ENCODE results near the gene WDR19.

WDR19 gene

DNA sequence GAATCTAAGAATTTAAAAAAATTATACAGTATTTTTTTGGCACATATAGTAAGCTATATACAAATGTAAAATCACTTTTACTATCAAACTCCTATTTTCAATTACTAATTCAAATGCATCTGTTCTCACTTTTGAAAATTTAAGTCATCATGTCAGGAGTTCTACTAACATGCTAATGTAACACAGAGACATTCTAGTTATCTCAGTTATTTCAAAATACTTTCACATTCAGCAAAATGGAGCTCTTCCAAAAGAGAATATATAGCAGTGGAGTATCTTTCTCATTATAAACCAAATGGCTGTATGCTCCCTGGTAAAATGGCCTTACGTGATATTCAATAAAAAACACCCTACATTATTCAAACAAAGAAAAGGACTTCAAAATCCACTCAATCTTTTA lies 141.5 kb downstream of the WDR19 start:
- H3F3A ChIP-seq (ENCODE audit: insufficient read depth, low read length) = no peaks in the 10 kb centered on the region
- no peak overlapping the region for H3K9ac ChIP-seq (ENCODE audit: low read length)
- H3K27ac ChIP-seq (ENCODE audit: low read depth, low read length, poor library complexity, severe bottlenecking) = no peak overlapping the region
- no peaks in the 10 kb centered on the region for H3K27me3 ChIP-seq (ENCODE audit: insufficient read depth, low read length)
- no peaks in the 10 kb centered on the region for H4K20me1 ChIP-seq (ENCODE audit: insufficient read depth, low read length)
- H3K4me3 ChIP-seq (ENCODE audit: low read depth, low read length, poor library complexity, severe bottlenecking) = no peak overlapping the region
- no peak overlapping the region for H2AFZ ChIP-seq (ENCODE audit: low read length)
- peaks cover 5% of the 10 kb centered on the region; the same call in 1 of the 2 replicates for H3K79me2 ChIP-seq (ENCODE audit: insufficient read depth, low read length)
- TF ChIP-seq, protein P1, sequence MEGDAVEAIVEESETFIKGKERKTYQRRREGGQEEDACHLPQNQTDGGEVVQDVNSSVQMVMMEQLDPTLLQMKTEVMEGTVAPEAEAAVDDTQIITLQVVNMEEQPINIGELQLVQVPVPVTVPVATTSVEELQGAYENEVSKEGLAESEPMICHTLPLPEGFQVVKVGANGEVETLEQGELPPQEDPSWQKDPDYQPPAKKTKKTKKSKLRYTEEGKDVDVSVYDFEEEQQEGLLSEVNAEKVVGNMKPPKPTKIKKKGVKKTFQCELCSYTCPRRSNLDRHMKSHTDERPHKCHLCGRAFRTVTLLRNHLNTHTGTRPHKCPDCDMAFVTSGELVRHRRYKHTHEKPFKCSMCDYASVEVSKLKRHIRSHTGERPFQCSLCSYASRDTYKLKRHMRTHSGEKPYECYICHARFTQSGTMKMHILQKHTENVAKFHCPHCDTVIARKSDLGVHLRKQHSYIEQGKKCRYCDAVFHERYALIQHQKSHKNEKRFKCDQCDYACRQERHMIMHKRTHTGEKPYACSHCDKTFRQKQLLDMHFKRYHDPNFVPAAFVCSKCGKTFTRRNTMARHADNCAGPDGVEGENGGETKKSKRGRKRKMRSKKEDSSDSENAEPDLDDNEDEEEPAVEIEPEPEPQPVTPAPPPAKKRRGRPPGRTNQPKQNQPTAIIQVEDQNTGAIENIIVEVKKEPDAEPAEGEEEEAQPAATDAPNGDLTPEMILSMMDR (IDR thresholded peaks at IDR 0.05; ENCODE audit: low read length) = no peak
- no peak for TF ChIP-seq EZH2 (IDR thresholded peaks at IDR 0.05; ENCODE audit: borderline replicate concordance, low read length)
- no peaks in the 10 kb centered on the region for H3K4me1 ChIP-seq (ENCODE audit: insufficient read depth, low read length, severe bottlenecking)
- H3K9me2 ChIP-seq (ENCODE audit: low read depth, low read length) = no peaks in the 10 kb centered on the region
- no peak overlapping the region for H3K4me2 ChIP-seq (ENCODE audit: low read length)
- peaks cover 96% of the 10 kb centered on the region for H3K36me3 ChIP-seq (ENCODE audit: insufficient read depth, low read length)
- H3K9me3 ChIP-seq (ENCODE audit: low read length) = no peaks in the 10 kb centered on the region

DNA sequence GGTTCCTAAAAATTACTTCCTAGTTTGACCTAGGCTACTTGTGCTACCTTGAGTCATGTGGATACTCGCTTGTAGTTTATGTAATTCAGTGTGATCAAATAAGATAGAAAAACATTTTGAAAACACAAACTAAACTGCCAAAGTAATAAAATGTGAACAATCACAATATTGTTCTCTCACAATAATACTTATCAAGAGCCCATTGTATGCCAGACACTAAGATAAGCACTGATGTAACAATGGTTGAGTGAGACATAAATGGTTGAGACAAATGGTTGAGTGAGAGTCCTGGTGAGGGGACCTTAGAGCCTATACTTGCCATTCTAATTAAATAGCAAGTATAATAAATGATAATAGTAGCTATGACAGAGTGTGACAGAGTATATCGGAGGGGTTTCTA lies 142.1 kb downstream of the WDR19 start:
- H3K36me3 ChIP-seq (ENCODE audit: insufficient read depth, low read length) = peaks cover 90% of the 10 kb centered on the region
- H3K4me1 ChIP-seq (ENCODE audit: insufficient read depth, low read length, severe bottlenecking) = no peaks in the 10 kb centered on the region
- no peaks in the 10 kb centered on the region for H3K9me2 ChIP-seq (ENCODE audit: low read depth, low read length)
- H3K27ac ChIP-seq (ENCODE audit: low read depth, low read length, poor library complexity, severe bottlenecking) = no peak overlapping the region
- no peaks in the 10 kb centered on the region for H3K9me3 ChIP-seq (ENCODE audit: low read length)
- H3K4me2 ChIP-seq (ENCODE audit: low read length) = no peak overlapping the region
- H3K9ac ChIP-seq (ENCODE audit: low read length) = no peak overlapping the region
- no peak for TF ChIP-seq EZH2 (IDR thresholded peaks at IDR 0.05; ENCODE audit: borderline replicate concordance, low read length)
- TF ChIP-seq, protein P1 (IDR thresholded peaks at IDR 0.05; ENCODE audit: low read length) = no peak
- no peaks in the 10 kb centered on the region for H3K27me3 ChIP-seq (ENCODE audit: insufficient read depth, low read length)
- no peak overlapping the region for H3K4me3 ChIP-seq (ENCODE audit: low read depth, low read length, poor library complexity, severe bottlenecking)
- no peaks in the 10 kb centered on the region for H4K20me1 ChIP-seq (ENCODE audit: insufficient read depth, low read length)
- H3F3A ChIP-seq (ENCODE audit: insufficient read depth, low read length) = no peaks in the 10 kb centered on the region
- peaks cover 8% of the 10 kb centered on the region; the same call in 1 of the 2 replicates for H3K79me2 ChIP-seq (ENCODE audit: insufficient read depth, low read length)
- H2AFZ ChIP-seq (ENCODE audit: low read length) = no peak overlapping the region

DNA sequence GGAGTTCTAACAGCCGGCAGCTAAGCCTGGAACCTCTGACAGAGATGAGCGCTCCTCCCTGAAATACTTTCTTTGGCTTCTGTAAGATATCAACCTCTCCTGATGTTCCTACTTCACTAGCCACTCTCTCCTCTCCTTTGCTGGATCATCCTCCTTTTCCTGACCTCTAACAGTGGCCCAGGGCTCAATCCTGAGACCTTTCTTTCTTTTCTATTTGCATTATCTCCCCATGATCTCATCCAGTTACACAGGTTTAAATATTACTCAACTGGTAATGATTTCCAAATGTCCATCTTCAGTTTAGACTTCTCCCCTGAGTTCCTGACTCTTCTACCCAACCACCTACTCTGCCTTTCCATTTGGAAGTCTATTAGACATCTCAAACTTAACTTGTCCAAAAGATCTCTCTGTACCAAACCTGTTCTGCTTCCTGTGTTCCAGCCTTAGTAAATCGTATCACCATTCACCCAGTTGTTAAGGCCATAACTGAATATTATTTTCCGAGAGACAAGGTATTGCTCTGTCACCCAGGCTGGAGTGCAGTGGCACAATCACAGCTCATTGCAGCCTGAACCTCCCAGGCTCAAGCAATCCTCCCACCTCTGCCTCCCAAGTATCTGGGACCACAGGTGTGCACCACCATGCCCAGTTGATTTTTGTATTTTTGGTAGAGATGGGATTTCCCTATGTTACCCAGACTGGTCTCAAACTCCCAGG lies 142.7 kb downstream of the WDR19 start:
- H3K9ac ChIP-seq (ENCODE audit: low read length) = no peak overlapping the region
- no peak overlapping the region for H3K4me2 ChIP-seq (ENCODE audit: low read length)
- TF ChIP-seq EZH2 (IDR thresholded peaks at IDR 0.05; ENCODE audit: borderline replicate concordance, low read length) = no peak
- TF ChIP-seq, protein P1 (IDR thresholded peaks at IDR 0.05; ENCODE audit: low read length) = no peak
- peaks cover 10% of the 10 kb centered on the region; the same call in 1 of the 2 replicates for H3K79me2 ChIP-seq (ENCODE audit: insufficient read depth, low read length)
- peaks cover 84% of the 10 kb centered on the region for H3K36me3 ChIP-seq (ENCODE audit: insufficient read depth, low read length)
- no peaks in the 10 kb centered on the region for H3K27me3 ChIP-seq (ENCODE audit: insufficient read depth, low read length)
- H4K20me1 ChIP-seq (ENCODE audit: insufficient read depth, low read length) = no peaks in the 10 kb centered on the region
- no peak overlapping the region for H2AFZ ChIP-seq (ENCODE audit: low read length)
- no peaks in the 10 kb centered on the region for H3K4me1 ChIP-seq (ENCODE audit: insufficient read depth, low read length, severe bottlenecking)
- no peak overlapping the region for H3K27ac ChIP-seq (ENCODE audit: low read depth, low read length, poor library complexity, severe bottlenecking)
- no peaks in the 10 kb centered on the region for H3K9me3 ChIP-seq (ENCODE audit: low read length)
- no peaks in the 10 kb centered on the region for H3F3A ChIP-seq (ENCODE audit: insufficient read depth, low read length)
- no peaks in the 10 kb centered on the region for H3K9me2 ChIP-seq (ENCODE audit: low read depth, low read length)
- no peak overlapping the region for H3K4me3 ChIP-seq (ENCODE audit: low read depth, low read length, poor library complexity, severe bottlenecking)
